Stimulated activated CD4-positive, alpha-beta T cell treated with anti-CD3 and anti-CD28 coated beads, Interleukin-2, amount 100 ng/mL, for 48 hours (primary cell): ENCODE data around the gene SHANK2.

Experiments used
- DNase-seq, 2 donors: peaks; one replicate each; pipeline ENCODE4 v3.0.0-alpha.2; 2020

The SHANK2 gene

GRCh38 chr11:71218789-71219499 lies 33.4 kb downstream of the SHANK2 start:
- DNase-seq: no peak

GRCh38 chr11:71215425-71215965 lies 36.9 kb downstream of the SHANK2 start:
- no peak for DNase-seq

DNA sequence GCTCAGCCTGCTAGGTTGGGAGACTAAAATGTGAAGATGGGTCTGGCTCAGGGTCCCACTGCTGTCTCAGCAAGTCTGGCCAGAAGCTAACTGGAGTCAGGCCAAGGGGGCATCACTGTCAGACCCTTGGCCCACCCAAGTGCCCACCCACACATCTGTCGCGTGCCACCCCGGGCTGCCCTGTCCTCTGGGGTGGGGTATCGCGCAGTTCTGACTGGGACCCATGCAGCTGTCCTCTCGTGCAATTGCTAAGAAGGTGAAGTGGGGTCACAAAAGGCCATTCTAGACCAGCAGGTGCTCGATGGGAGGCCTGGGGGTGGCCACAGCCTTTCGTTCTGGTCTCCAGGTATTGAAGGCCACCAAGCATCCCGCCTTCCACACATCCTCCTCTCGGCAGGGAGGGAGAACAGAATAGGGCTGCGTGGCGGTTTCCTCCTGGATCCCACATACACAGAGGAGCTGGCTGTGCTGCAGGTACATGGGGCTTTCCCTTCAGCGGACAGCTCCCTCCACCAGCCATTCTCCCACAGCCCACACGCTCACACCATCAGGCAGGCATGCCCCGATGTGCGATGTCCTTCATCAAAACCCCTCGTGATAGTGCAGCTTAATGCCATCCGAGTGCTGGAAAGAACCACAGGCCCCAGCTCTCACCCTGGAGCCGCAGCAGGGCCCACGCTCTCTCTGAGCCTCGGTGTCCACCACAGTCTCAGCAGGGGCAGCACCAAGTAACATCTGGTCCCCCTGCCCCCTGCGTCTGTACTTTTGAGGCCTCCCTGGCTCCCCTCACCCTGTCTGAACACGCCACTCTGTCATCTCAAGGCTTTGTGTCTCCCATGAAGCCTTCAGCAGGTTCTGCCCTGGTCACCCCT lies 37.6 kb downstream of the SHANK2 start:
- no peak for DNase-seq

GRCh38 chr11:71213696-71214552 lies 38.5 kb downstream of the SHANK2 start:
- no peak for DNase-seq

- no peak for DNase-seq
These were observed 39.4 kb downstream of the SHANK2 start for GRCh38 chr11:71212871-71213559.

- no peak for DNase-seq
These were observed 40.7 kb downstream of the SHANK2 start for GRCh38 chr11:71211631-71212030.

- DNase-seq: no peak
These were observed 41.5 kb downstream of the SHANK2 start for GRCh38 chr11:71210861-71211260.

DNA sequence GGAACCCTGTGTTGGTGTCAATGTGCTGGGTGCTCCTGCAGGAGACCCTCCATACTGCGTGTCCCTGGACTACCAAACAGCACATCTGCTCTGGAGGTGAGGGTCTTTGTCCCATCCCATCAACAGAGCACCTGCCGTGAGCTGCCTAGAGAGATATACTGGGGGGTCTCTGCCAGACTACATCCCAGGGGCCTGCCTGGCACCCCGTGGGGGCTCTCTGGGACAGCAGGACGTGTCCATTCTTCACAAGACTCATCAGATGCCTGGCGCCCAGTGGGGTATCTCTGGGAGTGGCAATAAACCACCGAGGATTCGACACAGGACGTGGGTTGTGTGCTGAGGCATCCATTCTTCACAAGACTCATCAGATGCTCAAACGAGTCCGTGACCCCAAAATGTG lies 42.7 kb downstream of the SHANK2 start:
- no peak for DNase-seq

DNA sequence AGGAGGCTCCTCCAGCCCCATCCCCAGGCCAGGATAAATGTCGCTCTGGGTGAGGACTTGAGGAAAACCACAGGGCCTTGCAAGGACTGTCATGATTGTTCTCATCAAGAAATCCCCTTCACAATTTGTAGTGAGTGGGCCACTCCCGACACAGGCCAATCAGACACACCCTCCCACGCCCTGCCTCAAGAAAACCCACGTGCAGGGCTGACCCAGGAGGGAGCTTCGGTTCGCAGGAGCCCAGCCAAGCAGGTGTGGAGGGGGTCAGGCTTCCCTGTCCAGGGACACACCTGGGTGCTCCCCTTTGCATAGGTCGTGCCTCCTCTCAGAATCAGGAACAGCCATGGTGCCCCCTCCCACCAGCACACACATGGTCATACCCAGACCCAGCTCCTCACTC lies 43.2 kb downstream of the SHANK2 start:
- DNase-seq: no peak

DNA sequence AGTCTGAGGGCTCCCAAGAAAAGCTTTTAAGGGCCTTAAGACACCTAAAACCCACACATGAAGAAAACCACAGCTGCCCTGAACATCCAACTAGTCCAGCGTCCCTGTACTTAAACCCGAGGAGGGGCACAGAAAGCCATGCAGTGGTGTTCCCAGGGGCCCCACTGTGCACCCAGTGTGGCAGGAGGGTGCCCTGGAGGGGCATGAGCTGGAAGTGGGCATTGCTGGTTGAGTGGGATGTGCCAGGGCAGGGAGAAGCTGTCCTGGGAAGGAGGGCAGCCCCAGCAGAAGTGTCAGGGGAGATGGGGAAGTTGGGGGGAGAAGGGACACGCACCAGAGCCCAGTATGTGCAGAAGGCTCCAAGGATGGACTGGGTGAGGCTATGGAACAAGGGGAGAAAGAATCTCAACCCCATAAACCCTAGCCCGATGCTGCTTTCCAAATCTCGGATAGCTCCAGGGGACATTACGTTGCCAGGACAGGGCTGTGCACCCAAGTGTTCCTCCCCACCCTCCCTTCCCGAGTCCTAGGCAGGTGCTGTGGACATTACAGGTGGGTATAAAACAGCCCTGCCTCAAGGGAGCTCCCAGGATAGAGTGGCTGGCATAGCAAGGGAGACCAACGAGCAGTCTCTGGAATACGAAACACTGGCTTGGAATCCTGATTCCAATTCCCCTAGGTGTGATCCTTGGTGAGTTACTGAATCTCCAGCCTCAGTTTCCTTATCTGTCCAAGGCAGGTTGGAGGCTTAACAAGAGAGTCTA lies 44.2 kb downstream of the SHANK2 start:
- DNase-seq: no peak

GRCh38 chr11:71207563-71207962 lies 44.8 kb downstream of the SHANK2 start:
- DNase-seq: no peak

GRCh38 chr11:71206186-71206585 lies 46.2 kb downstream of the SHANK2 start:
- no peak for DNase-seq

- no peak for DNase-seq
These were observed 47.4 kb downstream of the SHANK2 start for GRCh38 chr11:71204748-71205664.

- no peak for DNase-seq
These were observed 48.1 kb downstream of the SHANK2 start for GRCh38 chr11:71204294-71204693.

- no peak for DNase-seq
These were observed 48.7 kb downstream of the SHANK2 start for GRCh38 chr11:71203681-71204080.

- DNase-seq: no peak
These were observed 49.4 kb downstream of the SHANK2 start for GRCh38 chr11:71202966-71203365.

GRCh38 chr11:71202598-71202944 lies 49.8 kb downstream of the SHANK2 start:
- no peak for DNase-seq
